GM19240 (cell line): ENCODE data around the gene NRG3.

ENCODE experiments used
- DNase-seq: peaks from one replicate; pipeline ENCODE4 v3.0.0; 2011; ENCODE audit warnings: low spot score; ENCODE audit not compliant: insufficient read length

NRG3 gene

GRCh38 chr10:82084904-82085303 lies 209.9 kb downstream of the NRG3 start:
- DNase-seq: no peak

- no peak for DNase-seq
Observed at GRCh38 chr10:82089327-82089726, 214.3 kb downstream of the NRG3 start.

DNA sequence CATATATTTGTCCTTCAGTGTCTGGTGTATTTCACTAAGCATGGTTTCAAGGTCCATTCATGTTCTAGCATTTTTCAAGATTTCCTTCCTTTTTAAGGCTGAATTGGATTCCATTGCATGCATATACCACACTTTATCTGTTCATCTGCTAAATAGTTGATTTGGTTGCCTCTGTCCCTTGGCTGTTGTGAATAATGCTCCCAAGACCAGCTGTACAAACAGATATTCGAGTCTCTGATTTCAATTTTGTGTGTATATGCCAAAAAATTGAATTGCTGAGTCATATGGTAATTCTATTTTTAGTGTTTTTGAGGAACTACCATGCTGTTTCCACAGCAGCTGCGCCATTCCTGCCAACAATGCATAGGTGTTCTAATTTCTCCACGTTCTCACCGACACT lies 216.4 kb downstream of the NRG3 start:
- DNase-seq: no peak

- no peak for DNase-seq
Observed at GRCh38 chr10:82092111-82092510, 217.1 kb downstream of the NRG3 start.

- no peak for DNase-seq
Observed at GRCh38 chr10:82124713-82125112, 249.7 kb downstream of the NRG3 start.

DNA sequence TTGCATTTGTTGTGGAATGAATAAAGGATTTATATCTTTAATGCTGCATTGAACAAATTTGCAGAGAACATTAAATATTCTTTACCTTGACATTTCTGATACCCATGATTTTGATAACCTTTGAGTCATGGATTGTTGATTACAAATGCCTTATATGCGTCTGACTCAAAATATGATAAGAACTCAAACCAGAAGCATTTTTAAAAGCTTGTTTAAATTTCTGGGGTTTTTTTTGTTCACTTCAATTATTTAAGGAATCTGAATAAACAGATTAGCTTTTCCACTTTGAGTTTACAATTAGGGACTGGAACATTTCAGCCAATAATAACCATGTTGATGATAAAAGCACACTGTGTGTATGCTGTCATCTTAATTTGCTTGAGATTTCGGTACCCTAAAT lies 253.5 kb downstream of the NRG3 start:
- DNase-seq: no peak

GRCh38 chr10:82136103-82136502 lies 261.1 kb downstream of the NRG3 start:
- no peak for DNase-seq

DNA sequence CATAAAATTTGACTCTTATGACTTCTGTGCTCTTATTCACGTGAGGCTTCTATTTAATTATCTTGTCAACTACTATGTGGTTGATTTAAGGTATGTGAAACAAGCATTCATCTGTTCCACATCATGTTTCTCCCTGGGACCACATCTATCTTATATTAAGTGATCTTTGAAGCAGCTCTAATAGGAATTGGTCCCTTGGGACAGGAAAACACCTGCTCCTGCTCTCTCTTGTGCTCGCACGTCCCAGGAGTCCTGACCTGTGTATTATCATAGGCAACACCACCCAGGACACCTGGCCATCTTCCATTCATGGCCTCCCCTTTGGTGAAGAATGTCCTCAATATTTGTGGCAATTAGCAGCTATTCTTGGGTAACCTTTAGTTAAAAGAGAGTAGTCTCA lies 269.2 kb downstream of the NRG3 start:
- DNase-seq: no peak

DNA sequence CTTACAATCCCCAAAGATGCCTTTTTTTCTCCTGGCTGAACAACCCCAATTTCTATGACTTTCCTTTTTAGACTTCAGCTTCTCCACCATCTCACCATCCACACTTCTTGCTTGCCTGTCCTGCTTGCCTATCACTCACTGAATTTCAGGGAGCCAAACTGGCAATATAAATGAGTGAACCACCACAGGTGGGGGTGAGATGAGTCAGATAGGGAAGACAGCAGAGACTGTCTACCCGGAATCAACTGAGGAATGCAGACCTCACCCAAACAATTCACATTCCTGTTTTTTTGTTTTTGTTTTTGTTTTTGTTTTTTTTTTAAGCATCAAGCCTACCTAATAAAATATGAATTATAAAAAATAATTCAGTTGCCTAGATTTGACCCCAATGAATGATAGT lies 273.8 kb downstream of the NRG3 start:
- DNase-seq: no peak

DNA sequence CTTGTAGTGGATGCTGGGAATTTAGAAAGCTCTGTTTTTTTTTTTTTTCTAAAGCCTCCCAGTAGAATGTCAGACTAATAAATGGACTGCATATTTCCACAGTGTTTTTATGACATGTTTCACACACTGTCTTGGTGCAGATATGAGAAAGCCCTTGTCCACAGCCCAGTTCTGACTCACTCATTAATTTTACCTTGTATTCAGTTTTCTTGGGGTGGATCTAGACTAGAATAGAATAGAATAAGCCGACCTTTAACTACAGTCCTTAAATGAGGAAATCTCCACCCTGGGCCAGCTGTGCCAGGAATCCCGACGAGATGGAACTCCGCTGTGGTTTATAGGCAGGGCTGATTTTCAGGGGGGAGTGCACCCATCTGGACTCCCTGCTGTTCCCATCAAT lies 274.7 kb downstream of the NRG3 start:
- no peak for DNase-seq

GRCh38 chr10:82150123-82150900 lies 275.3 kb downstream of the NRG3 start:
- DNase-seq: no peak

- no peak for DNase-seq
Observed at GRCh38 chr10:82160307-82160706, 285.3 kb downstream of the NRG3 start.

- DNase-seq: no peak
Observed at GRCh38 chr10:82161264-82161663, 286.3 kb downstream of the NRG3 start.

DNA sequence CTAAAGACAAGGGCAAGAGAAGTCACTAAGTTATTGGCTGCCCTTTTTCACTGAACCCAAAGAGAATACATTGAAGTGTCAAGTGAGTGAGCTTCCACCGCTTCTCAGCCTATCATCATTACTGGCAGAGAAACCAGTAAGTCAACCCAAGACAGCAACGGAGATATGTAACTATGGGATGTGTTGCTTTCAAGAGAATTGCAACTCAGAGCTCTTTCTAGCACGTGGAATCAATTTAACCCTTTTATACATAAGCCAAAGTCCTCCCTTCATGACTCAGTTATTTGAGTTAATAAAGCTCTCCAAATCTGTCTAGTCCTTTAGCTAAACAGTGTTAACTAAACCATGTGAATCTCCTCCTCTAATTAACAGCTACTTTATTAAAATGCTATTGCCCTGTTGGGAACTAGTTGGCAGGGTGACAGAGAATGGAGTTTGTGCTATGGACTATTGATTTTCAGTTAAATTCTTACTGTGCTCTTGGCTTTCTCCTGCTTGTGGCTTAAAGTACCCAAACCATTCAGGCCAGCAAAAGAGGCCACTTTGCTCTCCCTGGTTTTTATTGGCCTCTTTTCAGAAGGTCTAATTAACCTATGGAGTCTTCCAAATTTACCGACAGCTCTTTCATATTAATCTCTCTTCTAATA lies 287.7 kb downstream of the NRG3 start:
- no peak for DNase-seq

DNA sequence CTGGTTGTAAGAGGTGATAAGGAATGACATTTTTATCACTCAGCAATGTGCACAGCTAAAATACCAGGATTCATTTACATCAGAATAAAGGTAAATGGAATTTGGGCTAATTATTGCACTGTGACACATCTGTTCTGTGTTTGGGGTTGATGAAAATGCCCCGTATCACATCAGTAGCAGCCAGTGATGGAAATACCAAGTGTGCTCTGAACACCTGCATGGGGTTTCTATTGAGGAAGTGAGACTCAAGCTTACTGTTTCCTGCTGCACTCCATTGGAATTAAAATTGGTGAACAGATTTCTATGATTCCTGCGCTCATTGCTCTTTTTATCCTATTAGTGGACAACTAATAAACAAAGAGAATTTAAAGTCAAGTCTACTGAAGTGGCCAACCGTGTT lies 296.9 kb downstream of the NRG3 start:
- DNase-seq: no peak

GRCh38 chr10:82176587-82176986 lies 301.6 kb downstream of the NRG3 start:
- no peak for DNase-seq

GRCh38 chr10:82190432-82191260 lies 315.7 kb downstream of the NRG3 start:
- no peak for DNase-seq

- DNase-seq: no peak
Observed at GRCh38 chr10:82191653-82192052, 316.7 kb downstream of the NRG3 start.

GRCh38 chr10:82192665-82193064 lies 317.7 kb downstream of the NRG3 start:
- no peak for DNase-seq

GRCh38 chr10:82194419-82194818 lies 319.4 kb downstream of the NRG3 start:
- no peak for DNase-seq

GRCh38 chr10:82206831-82207230 lies 331.8 kb downstream of the NRG3 start:
- no peak for DNase-seq

GRCh38 chr10:82208726-82209125 lies 333.7 kb downstream of the NRG3 start:
- DNase-seq: no peak
